Ovary (tissue), 3 donors: ENCODE measurements around the gene RASSF8.

ENCODE experiments used
- CTCF ChIP-seq, 3 donors: fragments of 450-650 bp in 2 of 3; fragments of 200-600 bp in 1 of 3; IDR thresholded peaks; one replicate each; pipeline versions ENCODE4 v1.5.1 to v1.8.0; 2016 to 2022; ENCODE audit warnings: antibody characterized with exemption in 3 of 3, mild to moderate bottlenecking in 1 of 3
- EP300 ChIP-seq: sonication (generic); formaldehyde crosslinking; IDR thresholded peaks from one replicate; pipeline ENCODE4 v1.6.1; 2017; ENCODE audit warnings: antibody characterized with exemption
- POLR2A ChIP-seq: fragments of 450-650 bp; IDR thresholded peaks from one replicate; pipeline ENCODE4 v1.6.1; 2017; ENCODE audit warnings: antibody characterized with exemption, mild to moderate bottlenecking, moderate library complexity
- donor health status: DM: no; HTN: no; CAD: no.

GRCh38 chr12:26119391-26119989 lies 161.0 kb downstream of the RASSF8 start:
- TF ChIP-seq CTCF (IDR thresholded peaks at IDR 0.05) (peak; percentile 4 to 58 (median 51)), EP300 (no peak), POLR2A (no peak)
